ENCODE data around the gene SEMA5A.

The SEMA5A gene

DNA sequence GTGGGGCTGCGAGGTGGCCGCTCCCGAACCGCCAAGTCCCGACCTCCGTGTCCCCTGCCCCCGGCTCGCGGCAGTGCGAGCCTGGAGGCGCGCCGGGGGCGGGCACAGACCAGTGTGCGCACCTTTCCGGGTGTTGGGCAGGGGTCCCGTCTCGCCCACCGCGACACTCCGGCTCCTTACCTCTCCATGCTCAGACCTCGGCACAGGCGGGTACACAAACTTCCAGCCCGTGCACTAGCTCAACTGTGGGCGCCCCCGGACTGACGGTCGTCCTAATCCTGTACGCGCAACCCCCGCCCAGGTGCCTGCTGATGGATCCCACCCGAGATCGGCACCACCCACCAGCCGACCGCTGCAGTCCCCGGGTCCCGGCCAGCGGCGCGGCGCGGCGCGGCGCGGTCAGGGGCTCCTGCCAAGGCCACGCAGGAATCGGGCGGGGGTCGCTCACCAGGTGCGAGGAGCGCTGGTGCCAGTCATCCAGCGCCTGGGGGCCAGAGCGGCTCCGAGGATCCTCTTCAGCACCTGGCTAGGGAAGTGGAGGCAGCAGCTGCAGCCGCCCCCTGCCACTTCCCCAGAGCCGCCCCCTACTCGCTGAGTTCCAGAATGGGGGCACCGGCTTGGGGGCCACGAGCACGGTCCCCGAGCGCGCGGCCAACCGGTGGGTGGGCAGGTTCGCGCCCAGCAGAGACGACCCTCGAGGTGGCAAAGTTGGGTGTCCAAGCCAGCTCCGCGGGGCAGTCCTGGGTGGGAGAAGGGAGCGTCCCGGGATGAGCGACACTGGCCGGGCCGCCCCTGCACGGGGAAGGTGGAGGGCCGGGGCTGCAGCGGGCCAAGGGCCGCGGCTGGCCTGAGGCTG lies 511 bp downstream of the SEMA5A start:
- DNase-seq, result no peak

- DNase-seq, result no peak
Observed at GRCh38 chr5:9544502-9545135, 1.3 kb downstream of the SEMA5A start.

- no peak for DNase-seq
Observed at GRCh38 chr5:9544056-9544455, 1.8 kb downstream of the SEMA5A start.

DNA sequence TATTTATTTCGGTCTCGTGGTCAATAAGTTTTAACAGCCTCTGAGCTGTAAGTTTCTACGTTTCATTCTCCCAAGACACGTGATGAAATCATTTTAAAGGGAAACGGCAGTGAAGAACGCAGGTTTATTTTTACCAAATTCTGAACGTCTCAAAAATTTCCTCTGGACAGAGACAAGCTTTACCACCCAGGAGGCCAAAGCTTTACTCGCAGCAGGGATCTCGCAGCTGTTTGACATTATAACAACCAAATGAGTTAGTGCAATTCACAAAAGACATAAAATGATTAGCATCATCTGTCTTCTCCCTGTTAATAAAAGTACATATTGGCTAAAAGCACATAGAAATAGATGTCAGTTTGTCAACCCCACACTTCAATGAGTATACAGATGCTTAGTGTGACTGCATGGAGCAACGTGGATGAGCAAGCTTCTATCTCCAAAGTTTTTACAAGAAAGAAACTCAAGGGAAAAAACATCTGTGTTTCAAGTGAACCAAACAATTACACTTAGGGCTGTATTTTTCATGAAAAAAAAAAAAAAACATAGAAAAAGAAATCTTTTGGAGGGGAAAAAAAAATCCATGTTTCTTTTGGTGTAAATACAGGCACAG lies 2.5 kb downstream of the SEMA5A start:
- DNase-seq, result no peak

- DNase-seq, result no peak
Observed at GRCh38 chr5:9540791-9541190, 5.1 kb downstream of the SEMA5A start.

DNA sequence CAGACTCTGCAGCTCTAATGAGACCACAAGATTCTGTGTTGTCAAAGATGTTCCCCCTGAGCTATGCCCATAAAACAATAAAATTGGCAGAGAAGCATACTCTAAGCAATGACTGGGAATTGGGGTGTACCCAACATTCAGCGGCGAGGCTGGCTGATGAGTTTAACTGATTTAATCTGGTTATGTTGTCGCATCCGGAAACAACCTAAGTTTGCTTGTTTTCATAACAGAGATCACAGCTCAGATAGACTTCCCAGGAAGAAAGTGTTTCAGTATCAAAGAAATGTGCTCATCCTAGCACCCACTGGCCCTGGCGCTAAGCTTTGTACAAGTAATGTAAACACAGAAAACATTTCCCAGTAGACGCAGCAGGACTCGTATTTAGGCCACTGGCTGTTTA lies 7.4 kb downstream of the SEMA5A start:
- no peak for DNase-seq

DNA sequence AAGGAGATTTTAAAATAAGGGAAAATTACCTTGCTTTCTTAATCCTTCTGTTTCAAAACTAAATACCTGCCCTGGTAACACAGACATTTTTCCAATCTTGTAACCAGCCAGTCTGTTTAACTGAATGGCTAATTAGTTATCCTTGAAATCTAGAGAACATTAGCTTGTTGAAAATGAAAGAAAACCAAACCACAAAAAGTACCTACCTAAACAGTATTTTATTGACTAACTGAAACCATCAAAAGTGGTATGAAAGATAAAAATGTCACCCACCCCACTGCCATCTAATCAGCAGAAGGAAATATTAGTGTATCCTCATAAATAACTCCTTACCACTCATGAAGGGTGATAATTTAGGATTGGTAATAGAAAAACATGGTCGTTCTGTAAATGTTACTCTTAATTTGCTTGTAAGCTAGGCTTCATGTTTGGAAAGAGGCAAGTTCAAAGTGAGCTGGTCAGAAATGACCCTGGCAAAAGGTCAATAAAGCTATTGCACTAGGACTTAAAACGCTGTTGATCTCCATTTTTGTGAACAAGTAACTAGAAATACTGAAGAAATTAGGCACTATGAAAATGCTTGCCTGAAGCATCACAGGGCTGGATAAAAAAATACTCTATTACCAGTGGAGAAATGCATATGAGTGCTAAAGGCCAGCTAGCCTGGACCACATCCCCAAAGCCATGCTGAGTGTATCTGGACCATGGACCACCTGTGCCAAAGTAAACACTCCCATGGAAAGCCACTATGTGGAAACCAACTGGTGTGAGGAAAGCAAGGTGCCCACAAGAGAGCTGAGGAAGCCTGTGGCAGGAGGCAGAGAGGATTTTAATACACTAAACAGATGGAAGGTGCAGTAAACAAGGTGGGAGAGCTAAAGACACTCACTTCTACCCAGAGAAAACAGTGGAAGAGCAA lies 8.4 kb downstream of the SEMA5A start:
- no peak for DNase-seq

DNA sequence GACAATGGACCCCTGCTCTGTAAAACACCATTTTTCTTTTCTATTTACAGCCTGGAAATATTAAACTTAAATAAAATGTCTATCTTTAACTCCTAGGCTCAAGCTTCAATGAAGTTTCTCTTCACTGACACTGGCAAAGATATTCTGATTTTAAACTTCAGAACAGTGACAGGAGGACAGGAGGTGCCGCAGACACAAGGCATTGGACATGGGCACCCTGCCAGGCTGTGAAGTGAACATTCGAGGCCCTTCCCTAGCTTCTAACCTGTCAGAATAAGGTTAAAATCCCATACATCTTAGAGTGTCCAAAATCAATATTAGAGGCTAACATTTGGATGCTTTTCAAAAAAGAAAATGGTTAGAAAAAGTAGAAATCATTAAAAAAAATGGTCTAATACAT lies 9.2 kb downstream of the SEMA5A start:
- DNase-seq, result no peak

DNA sequence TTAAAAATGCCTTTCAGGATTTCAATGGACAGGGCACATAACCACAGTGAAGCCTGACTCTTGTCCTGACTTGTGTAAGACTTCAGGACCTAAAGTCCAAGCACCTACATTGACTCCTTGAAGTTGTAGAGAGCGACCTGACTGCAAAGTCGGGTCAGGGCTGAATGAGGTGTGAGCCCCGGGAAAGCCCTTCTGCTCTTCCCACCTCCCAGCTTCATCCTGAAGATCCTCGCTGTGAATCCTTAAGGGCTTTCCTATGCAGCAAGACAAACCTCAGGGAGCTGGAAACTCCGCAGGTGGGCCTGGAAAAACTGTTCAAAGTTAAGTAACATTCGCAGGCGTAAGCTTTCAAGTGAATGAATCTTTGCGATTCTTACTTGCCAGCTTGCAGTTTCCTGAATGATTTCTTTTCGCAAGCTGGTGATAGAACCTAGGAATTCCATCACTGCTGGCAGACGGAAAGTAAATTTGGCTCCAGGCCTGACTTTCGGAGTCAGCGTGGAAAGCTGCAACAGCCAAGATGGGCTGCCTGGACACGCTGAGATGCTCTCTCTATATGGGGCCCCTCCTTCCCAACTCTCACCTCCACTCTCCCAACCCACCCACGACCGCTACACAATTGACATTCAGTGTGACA lies 10.9 kb downstream of the SEMA5A start:
- no peak for DNase-seq

GRCh38 chr5:9533562-9534364 lies 12.1 kb downstream of the SEMA5A start:
- no peak for DNase-seq

- DNase-seq, result no peak
Observed at GRCh38 chr5:9533096-9533495, 12.8 kb downstream of the SEMA5A start.

DNA sequence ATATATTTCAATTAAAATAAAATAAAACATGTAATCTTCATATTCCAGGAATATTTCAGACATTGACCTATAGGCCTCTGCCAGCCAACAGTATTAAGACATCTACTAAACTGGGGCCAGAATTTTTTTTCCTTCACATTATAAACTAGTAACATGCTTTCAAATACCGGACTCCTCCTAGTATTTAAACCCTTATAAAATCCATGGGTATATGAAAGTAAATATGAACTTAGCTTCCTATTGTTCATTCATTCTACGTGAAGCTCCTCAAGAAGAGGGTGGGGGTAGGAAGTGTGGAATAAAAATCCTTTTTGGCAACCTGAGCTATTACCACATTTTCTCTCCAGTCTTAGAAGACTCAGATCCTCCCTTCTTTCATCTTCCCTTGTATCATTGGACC lies 16.4 kb downstream of the SEMA5A start:
- no peak for DNase-seq

DNA sequence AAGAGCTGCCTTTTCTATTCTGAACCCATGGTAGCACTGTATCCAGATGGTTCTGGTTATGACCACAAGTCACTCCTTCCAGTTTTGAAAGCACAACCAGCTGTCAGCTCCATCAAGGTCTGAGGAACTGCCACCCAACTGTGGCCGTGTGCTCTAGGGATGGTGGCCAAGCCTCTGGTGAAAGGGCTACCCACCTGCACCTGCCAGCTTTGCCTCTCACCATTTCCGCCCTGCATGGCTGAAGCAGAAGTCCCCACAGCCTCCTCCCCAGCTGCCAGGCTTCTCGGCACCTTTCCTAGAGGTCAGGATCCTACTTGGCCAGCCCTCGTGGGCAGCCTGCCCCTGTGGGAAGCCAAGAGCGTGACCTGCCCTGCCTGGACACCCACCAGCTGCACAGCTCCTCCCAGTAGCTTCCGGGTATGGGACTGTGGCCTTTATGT lies 16.8 kb downstream of the SEMA5A start:
- no peak for DNase-seq

- no peak for DNase-seq
Observed at GRCh38 chr5:9524941-9525340, 20.9 kb downstream of the SEMA5A start.

DNA sequence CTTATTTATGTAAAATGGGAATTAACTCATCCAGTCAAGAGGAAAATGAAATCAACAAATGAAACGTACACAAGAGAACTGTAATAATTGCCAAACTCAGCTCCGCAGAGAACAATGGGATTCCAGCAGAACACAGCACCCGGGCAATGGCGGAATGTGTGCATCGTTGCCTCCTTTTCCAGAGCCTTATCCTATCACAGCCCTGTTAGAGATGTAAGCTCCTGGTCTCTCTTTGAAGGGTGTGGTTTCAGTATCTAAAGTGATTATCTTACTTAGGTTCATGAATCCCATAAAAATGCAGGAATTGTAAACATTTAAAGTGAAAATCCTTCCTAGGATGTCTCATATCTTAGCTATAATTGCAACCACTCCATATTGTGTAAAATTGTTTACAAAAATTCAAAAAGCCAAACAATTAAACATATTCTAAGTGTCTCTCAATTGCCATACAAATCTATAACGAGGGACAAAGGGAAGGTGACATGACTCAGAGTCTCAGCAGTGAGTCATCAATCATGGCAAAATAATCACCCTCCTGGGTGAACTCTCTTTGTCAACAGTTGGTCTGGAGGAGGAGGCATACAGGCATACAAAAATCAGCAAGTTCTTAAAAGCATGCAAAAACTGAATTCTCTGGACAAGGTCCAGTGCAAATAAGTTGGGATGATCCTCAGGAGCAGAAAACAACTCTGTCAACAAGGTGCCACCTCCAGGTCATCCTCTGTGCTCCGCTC lies 22.6 kb downstream of the SEMA5A start:
- DNase-seq, result no peak

DNA sequence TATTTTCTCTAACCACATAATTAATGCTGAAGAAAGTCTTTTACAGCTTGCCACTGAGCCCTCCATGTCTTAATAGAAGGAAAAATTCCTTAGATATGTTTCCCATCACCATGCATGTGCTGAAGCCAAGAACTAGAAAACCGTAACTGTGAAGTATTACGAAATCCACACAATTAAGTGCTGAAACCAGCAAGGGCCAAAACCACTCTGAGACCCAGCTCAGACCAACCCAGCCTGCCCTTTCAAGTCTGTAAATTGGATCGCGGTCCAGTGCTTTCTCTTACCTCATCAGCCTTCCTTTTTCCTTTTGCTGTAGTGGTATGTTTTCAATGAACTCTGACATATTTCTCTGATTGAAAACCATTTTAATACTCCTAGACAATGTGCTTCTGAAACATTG lies 26.3 kb downstream of the SEMA5A start:
- no peak for DNase-seq

DNA sequence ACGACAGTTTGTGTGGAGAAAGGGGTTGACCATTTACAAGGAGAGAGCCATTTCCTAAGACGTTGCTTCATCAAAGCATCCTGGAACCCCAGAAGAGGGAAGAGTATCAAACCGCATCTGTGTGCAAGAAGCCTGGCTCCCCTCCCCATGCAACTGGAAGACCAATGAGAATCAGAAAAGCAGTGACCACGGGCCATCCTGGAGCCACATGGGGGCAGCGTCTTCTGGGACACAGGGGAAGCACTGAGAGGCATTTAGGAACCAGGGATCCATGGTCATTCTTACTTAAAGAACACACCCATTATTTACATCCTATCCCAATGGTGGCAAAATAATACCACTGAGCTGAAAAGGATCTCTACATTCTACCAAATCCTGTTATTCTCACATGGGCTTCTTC lies 29.3 kb downstream of the SEMA5A start:
- no peak for DNase-seq

DNA sequence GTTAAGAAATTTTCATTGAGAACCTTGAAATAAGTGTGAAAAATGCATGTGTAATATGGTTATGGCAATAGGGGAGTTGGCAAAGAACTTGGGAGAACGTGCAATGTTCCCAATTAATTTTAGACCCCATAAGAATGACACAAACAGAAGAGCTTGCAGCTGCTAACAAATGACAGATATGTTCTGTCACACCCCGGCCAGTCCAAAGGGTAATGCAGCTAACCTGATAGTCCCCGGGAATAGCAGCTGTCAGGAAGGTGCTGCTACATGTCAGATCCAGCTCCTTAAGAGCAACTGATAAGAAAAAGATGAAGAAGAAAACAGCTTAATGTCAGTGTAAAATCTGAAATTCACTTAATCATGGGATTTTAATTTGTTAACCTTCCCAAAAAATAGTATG lies 30.4 kb downstream of the SEMA5A start:
- DNase-seq, result no peak

DNA sequence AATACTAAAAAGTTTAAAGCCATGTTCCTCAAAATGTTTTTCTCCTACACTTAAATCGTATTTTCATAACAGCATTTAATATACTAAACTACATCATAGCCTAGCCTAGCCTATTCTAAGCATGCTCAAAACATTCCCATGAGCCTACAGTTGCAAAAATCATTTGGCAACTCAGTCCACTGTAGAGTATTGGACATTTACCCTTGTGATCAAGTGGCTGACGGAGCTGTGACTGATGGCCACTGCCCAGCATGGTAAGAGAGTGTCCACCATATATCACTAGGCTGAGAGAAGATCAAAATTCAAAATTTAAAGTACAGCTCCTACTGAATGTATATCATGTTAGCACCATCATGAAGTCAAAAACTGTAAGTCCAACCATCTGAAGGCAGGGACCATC lies 30.9 kb downstream of the SEMA5A start:
- DNase-seq, result no peak

- DNase-seq, result no peak
Observed at GRCh38 chr5:9513827-9514226, 32.0 kb downstream of the SEMA5A start.

DNA sequence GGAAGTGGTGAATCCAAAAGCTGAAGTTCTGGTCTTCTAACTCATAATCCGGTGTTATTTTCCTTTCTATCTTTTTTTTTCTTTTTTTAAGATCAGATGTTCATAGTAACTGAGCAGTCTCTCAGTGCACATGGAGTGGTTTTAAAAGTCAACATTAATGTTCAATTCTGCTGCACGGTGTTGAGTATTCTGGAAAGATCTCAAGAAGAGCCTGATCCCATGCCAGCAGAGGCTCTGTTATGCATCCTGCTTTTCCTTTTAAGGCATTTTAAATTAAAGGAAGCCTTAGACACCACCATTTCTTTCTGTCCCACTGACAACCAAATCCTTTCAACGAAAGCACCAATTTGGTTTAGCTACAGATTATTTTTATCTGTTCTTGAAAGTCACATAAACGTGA lies 33.4 kb downstream of the SEMA5A start:
- no peak for DNase-seq

Measured in bone marrow (tissue), 2 donors.